Measurements from ENCODE around the gene MACROD2.

DNA sequence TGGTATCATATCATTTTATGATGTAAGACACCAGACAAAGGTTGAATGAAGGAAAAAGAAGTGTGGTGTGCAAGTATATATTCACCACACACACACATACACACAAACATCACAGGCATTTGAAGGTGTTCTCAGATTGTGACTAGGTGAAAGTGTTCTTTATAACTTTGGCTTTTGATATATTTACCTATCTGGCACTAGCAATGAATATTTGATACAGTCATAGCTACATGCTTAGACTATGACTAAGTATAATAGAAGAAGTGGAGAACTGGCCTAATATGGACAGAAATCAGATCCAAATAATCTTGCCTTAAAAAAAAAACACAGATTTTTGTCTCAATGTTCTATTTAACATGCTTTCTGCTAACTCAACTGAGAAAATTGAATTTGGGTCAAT lies 1768.0 kb downstream of the MACROD2 start:
- TF ChIP-seq, protein P1, sequence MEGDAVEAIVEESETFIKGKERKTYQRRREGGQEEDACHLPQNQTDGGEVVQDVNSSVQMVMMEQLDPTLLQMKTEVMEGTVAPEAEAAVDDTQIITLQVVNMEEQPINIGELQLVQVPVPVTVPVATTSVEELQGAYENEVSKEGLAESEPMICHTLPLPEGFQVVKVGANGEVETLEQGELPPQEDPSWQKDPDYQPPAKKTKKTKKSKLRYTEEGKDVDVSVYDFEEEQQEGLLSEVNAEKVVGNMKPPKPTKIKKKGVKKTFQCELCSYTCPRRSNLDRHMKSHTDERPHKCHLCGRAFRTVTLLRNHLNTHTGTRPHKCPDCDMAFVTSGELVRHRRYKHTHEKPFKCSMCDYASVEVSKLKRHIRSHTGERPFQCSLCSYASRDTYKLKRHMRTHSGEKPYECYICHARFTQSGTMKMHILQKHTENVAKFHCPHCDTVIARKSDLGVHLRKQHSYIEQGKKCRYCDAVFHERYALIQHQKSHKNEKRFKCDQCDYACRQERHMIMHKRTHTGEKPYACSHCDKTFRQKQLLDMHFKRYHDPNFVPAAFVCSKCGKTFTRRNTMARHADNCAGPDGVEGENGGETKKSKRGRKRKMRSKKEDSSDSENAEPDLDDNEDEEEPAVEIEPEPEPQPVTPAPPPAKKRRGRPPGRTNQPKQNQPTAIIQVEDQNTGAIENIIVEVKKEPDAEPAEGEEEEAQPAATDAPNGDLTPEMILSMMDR (IDR thresholded peaks at IDR 0.05) = no peak
- TF ChIP-seq POLR2A (IDR thresholded peaks at IDR 0.05) (no peak), EP300 (IDR thresholded peaks at IDR 0.05) (no peak)

All from ovary (tissue), 3 donors.